GM19043 (cell line): ENCODE results near the gene AAK1.
A peak's percentile ranks its signal among the peaks of the same experiment; 100 is the strongest.
"Not testable (repeated sequence)": the region's sequence is repeated elsewhere in the genome, so short reads cannot be mapped to it uniquely, and the experiment has no call there.

Experiments
- ATAC-seq: cut with Tn5 transposase; IDR thresholded peaks from one replicate; pipeline ENCODE4 v1.9.1; 2021; ENCODE audit warnings: low read depth; ENCODE audit not compliant: unreplicated experiment

The AAK1 gene

DNA sequence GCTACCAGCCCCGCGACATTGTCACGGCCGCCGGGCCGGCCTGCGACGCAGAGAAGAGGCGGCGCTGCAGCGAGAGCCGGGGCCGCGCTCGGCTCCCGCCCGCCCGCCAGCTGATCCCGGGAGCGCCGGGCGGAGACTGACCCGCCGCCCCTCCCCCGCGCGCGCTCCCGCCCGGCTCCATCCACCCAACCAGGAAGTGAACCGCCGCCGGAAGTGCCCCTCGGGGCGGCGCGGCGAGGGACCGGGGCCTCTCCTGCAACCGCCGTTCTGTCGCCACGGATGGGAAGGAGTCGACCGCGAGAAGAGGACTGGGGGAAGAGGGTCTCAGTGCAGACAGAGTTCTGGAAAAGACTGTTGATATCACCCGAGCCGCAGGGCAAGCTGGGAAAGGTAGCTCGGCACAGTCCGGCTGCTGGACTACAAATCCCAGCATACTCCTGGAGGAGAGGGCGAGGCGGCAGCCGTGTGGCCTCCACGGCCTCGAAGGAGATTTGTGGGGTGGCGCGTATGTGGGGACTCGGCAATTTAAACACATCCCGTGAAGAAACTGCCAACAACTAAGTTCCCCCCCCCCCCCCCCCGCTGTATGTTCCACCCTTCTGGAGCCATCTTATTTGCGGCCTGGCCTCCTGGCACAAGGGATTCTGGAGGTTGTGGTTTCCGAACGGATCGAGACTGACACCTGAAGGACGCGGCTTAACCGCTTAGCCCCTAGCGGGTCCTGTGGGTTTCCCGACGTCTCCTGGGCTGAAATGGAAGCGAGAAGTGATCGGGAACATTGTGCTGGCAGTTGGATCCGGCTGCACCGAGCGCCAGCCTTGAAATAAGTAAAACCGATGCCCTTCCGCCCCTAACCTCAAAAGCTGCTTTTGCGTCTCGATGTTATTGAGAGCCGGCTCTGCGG is at the start of gene AAK1:
Gene AAK1, minus strand, starts transcription at position 138 of the 904 bp plus-strand sequence. CDS start 699 bp downstream, outside the sequence.
- ATAC-seq = peak; percentile 37

GRCh38 chr2:69692424-69692823 is 48.9 kb upstream of the AAK1 start:
- ATAC-seq = no peak

GRCh38 chr2:69689969-69690368 is 46.4 kb upstream of the AAK1 start:
- ATAC-seq = no peak

DNA sequence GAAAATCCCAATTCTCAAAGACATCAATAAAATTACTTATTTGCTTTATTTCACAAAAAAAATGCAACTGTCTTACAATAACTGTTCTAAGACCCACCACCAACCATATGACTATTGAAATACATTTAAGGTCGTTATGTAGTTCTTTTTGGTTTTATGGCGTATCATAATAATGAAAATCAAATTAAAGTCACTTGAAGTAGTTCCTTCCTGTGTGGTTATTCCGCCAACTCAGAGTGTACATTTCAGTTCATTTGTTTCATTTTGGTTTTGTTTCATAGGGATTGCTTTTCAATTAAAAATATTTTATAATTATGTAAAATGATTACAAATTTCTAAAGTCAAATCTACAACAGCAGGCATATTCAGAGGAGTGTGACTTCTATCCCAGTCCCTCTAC is 45.9 kb upstream of the AAK1 start:
- ATAC-seq = no peak

DNA sequence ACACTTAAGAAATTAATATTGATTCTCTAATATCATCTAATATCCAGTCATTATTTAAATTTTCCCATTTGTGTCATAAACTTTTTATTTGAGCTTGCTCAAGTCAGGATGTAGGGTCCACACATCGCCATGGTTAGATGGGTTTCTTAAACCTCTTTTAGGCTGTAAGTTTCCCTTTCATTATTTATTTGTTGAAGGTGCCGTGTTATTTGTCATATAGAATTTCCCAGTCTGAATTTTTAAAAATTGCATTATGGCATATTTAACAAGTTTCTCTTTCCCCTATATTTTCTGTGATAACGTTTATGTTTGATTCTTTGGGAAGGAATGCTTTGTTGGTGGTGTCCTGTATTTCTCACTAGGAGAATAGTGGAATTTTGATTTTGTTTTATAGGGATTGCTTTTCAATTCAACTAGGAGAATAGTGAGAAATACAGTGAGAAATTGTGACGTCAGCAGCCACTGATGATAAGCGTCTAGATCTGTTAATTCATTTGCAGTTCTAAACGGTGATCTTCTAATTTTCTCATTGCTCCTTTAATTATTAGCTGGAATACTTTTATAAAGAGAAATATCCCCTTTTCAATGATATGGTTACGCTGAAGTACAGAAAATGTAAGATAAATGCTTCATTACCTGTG is 44.6 kb upstream of the AAK1 start:
- ATAC-seq = no peak

DNA sequence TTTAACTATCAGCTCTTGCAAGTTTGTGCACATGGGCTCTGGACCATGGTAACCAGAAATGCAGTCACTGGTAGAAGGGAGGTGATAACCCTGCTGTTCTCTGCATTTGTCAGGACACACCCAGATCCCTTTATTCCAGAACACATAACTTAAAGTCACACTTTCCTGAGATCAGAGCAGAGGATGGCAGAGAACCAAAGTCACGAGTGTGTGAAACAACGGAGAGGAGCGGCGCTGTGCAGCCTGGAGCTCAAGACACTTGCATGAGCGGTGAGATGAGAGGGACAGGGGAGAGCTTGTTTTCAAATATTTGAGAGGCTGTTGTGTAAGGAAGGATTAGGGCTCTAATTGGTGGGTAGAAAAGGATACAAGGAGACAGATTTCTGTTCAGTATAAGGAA is 43.3 kb upstream of the AAK1 start:
- ATAC-seq = no peak

GRCh38 chr2:69685321-69686048 is 41.9 kb upstream of the AAK1 start:
- peak; percentile 52 for ATAC-seq

- ATAC-seq = no peak
Observed at GRCh38 chr2:69683170-69683971, 39.8 kb upstream of the AAK1 start.

GRCh38 chr2:69682525-69682924 is 39.0 kb upstream of the AAK1 start:
- no peak for ATAC-seq

GRCh38 chr2:69680001-69680675 is 36.6 kb upstream of the AAK1 start:
- ATAC-seq = no peak

DNA sequence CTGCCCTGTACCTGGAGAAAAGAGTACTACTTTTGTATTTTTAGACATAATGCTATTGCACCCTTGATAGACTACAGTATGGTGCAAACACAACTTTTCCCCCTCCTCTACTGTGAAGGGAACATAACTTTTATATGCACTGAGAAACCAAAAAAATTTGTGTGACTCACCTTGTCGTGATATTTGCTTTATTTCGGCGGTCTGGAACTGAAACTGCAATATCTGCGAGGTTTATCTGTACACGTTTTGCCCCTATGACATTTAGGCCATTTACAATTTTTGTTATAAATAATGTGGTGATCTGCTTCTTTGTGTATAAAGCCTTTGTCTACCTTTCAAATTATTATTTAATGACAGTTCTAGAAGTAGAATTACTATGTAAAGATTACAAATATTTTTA is 34.4 kb upstream of the AAK1 start:
- ATAC-seq = no peak

DNA sequence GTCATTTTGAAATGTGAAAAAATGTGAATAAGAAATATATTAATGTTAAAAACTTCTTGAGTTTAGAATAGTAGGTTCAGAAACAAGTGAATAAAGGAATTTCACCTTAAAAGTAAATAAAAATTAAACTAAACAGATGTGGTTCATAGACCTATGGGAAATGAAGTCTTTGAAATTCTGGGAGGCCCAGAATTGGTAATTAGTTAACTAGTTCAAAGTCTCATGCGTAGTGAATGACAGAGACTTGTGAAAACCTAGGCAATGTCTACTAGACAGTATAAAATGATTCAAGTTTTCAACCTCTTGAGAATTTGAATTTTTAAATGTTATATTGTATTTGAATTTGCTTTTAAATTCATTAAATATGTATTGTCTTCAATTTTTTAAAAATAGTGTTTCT is 32.6 kb upstream of the AAK1 start:
- no peak for ATAC-seq

DNA sequence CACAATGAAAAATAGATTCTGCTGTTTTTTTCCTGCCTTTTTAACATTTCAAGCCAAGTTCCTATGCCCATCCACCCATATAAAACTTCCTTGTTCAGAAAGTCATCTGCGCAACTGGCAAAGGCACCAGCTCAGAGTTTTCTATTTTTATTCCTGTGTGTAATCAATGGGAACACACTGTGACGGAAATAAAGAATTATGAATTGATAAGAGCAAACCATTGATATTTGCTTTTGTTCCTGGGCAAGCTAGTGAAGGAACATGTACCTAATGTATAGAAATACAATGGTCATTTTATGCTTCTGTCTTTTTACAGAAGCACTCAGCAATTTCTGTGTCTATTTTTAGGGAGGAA is 30.8 kb upstream of the AAK1 start:
- ATAC-seq = no peak

- ATAC-seq = not testable (repeated sequence)
Observed at GRCh38 chr2:69673098-69673497, 29.6 kb upstream of the AAK1 start.

DNA sequence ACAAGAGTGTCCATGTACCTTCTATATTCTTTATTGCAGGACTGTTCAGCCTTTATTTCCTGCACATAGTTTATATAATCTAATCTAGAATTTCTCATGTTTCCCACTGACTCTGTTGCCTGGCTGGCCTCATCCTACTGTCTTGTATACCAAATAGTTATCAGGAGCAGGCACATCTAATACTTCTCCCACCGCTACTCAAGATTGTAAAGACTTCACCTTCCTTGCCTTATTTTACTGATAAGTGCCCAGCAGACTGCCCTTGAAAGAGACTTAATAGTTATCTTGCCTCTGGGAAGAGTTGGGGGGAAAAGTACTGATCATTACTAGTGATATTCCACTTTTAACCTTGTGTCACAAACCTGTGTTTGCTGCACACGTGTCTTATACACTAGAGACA is 26.1 kb upstream of the AAK1 start:
- no peak for ATAC-seq

GRCh38 chr2:69668598-69668997 is 25.1 kb upstream of the AAK1 start:
- ATAC-seq = no peak

GRCh38 chr2:69667805-69668382 is 24.4 kb upstream of the AAK1 start:
- ATAC-seq = no peak

- no peak for ATAC-seq
Observed at GRCh38 chr2:69665152-69665551, 21.6 kb upstream of the AAK1 start.

DNA sequence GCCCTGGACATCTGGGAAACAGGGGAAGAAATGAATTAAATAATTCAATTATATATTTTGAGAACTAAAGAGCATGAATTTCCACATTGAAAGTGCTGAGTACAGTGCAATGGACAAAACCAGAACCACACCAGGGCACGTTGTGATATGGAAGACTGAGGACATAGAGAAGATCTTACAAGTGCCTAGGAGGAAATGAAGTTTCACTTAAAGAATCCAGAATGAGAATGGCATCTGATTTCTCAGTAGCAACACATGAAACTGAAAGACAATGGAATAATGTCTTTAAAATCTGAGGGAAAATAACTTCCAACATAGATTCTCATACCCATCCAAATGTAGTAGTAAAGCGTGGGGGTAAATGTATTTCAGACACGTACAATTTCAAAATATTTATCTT is 20.3 kb upstream of the AAK1 start:
- ATAC-seq = no peak

GRCh38 chr2:69662547-69662946 is 19.0 kb upstream of the AAK1 start:
- not testable (repeated sequence) for ATAC-seq
